NB4 (cell line): Measurements from ENCODE around the gene CDH8.

Experiments used
- DNase-seq: peaks from one replicate; pipeline ENCODE4 v3.0.0; 2010; ENCODE audit warnings: low read depth
- H3K4me3 ChIP-seq: one replicate; pipeline ENCODE4 v1.5.1; 2011; ENCODE audit warnings: mild to moderate bottlenecking, low read depth, low read length, moderate library complexity
- MYC ChIP-seq: IDR thresholded peaks from 2 replicates; pipeline ENCODE4 v1.6.1; 2011; ENCODE audit warnings: low read depth, low read length
- POLR2A ChIP-seq: IDR thresholded peaks from 2 replicates; pipeline ENCODE4 v1.6.1; 2011; ENCODE audit warnings: mild to moderate bottlenecking; ENCODE audit not compliant: insufficient read length; ENCODE audit errors: extremely low read depth
- TF ChIP-seq, protein P1 (sequence below): IDR thresholded peaks from 2 replicates; pipeline ENCODE4 v1.6.1; 2011; ENCODE audit warnings: low read depth, low read length
- TF ChIP-seq, protein P2 (sequence below): IDR thresholded peaks from one replicate; pipeline ENCODE4 v1.5.1; 2012; ENCODE audit warnings: low read depth, low read length

CDH8 gene

DNA sequence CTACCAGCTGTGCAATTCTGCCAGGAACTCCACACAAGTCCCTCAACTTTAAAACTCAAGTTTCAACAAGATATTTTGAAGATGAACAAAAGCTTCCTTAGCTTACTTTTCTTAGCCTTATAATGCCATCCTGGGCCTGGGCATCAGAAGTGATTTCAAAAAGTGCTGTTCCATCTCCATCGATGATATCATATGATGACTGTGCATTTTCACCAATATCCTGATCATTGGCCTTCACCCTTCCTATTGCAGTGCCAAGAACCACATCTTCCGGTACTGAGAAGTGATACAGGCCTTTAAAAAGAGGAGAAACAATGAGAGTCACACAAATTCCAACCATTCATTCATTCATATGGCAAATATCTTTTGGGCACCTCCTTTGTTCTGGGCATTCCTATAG lies 215.4 kb downstream of the CDH8 start:
- TF ChIP-seq, protein P1, sequence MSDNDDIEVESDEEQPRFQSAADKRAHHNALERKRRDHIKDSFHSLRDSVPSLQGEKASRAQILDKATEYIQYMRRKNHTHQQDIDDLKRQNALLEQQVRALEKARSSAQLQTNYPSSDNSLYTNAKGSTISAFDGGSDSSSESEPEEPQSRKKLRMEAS, result no peak
- TF ChIP-seq MYC (no peak), POLR2A (no peak)
- TF ChIP-seq, protein P2, sequence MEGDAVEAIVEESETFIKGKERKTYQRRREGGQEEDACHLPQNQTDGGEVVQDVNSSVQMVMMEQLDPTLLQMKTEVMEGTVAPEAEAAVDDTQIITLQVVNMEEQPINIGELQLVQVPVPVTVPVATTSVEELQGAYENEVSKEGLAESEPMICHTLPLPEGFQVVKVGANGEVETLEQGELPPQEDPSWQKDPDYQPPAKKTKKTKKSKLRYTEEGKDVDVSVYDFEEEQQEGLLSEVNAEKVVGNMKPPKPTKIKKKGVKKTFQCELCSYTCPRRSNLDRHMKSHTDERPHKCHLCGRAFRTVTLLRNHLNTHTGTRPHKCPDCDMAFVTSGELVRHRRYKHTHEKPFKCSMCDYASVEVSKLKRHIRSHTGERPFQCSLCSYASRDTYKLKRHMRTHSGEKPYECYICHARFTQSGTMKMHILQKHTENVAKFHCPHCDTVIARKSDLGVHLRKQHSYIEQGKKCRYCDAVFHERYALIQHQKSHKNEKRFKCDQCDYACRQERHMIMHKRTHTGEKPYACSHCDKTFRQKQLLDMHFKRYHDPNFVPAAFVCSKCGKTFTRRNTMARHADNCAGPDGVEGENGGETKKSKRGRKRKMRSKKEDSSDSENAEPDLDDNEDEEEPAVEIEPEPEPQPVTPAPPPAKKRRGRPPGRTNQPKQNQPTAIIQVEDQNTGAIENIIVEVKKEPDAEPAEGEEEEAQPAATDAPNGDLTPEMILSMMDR, result no peak
- H3K4me3 ChIP-seq, result no peak overlapping the region
- DNase-seq, result no peak

DNA sequence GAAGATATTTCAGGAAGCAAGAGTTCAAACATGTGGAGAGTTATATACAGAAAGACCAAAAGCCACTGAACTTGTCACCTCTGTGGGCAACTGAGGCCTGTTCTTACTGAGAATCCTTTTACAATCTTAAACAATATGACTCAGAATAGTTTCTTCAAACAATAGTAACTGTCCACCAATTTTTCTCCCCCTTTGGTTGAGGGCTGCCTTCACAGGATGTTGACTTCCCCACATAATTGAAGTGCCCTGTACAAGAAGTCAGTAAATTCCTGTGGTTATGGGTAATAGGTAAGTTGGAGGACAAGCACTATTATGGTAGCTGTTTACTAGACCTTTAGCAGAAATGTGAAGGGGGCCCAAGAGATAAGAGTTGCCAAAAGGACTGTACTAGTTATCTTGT lies 215.8 kb downstream of the CDH8 start:
- TF ChIP-seq, protein P2, result no peak
- no peak overlapping the region for H3K4me3 ChIP-seq
- no peak for DNase-seq

DNA sequence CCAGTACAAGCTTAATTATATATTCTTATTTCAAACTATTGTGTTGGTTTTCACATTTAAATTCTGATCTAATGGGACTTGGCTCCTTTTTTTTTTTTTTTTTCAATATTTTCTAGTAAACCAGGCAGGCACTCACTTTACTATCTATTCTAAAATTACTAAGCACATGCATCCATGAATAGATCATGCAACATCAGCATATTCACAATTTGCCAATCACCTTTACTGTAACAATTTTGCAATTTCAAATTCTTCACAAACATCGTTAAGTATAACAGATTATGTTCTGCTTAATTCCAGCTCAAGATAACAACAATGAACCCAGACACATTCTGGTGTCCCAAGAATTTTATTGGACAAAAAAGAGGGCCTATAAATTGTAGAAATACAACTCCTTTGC lies 217.4 kb downstream of the CDH8 start:
- DNase-seq, result no peak
- TF ChIP-seq, protein P2, result no peak
- TF ChIP-seq MYC (no peak), POLR2A (no peak)
- TF ChIP-seq, protein P1, result no peak
- no peak overlapping the region for H3K4me3 ChIP-seq

DNA sequence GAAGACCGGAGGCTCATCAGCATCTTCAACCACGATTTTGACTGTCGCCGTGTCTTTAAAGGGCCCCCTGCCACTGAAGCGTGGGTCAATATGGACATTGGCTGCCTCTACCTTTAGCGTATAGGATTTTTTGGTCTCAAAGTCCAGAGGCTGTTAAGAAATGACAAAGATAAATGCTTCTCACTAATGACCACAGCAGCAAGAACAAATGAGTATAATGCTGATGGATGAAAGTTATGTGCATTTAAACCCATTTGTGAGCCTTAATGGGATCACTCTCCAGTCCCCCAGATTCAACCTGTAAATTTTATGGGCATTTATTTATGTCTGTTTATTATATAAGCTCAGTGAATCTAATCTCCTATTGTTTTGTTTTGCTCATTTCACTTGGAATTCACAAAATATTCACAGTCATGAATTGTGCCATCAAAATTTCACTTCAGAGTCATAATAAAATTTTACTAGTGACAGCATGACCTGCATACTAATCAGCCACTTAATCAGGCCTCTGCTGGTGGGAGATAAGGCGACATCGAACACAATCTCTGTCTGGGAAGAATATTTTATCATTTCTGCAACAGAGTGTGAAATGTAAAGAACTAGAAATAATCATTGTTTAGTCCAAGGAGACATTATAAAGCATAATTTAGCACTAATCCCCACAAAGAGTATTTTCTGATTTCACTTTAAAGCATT lies 218.5 kb downstream of the CDH8 start:
- no peak for DNase-seq
- H3K4me3 ChIP-seq, result no peak overlapping the region
- TF ChIP-seq MYC, result no peak
- TF ChIP-seq, protein P1, result no peak
- no peak for TF ChIP-seq POLR2A
- TF ChIP-seq, protein P2, result no peak

DNA sequence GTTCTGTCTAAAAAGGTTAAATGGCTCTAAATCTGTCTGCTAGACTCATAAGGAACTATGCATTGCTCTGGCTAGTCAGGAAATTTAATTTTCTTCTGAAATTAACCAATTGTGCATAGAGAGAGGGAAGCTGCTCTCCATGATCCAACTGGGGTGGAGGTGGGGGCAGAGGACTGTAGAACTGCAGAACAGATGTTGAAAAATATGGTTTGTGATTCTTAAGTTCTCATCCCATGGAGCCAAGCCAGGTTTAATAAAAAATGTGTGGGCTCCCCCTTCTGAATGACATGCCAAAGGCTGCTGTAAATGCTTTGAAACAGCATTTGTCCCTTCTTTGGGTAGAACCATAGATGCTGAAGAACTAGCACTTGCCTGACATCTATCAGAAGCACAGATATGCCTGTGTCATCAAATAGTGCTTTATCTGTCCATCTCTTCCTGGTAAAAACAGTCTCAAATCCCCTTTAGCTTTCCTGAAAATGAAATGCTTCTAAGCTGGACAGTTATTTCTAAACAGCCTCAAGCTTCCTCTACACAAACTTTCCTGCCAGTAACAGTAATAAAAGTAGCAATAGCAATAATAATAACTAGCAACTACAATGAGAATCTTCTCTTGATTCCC lies 221.4 kb downstream of the CDH8 start:
- no peak for DNase-seq
- no peak for TF ChIP-seq POLR2A
- TF ChIP-seq, protein P2, result no peak
- TF ChIP-seq, protein P1, result no peak
- TF ChIP-seq MYC, result no peak
- H3K4me3 ChIP-seq, result no peak overlapping the region

DNA sequence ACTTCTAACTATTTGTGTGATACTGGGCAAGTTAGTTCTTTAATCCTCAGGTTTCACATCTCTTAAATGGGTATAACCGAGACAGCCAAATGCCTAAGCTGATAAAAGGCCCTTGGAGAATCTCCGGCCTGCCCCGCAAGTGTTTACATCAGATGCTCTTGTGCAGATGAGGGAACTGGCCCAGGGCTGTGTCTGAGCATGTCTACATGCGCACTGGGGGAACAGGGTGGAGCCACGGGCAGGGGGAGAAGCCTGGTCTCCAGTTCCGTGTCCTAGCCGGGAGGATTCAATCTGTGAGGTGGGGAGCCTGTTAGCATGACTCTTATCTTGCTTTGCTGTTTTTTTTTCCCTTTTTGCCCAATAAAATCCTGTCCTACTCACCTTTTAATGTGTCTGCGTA lies 222.9 kb downstream of the CDH8 start:
- H3K4me3 ChIP-seq, result no peak overlapping the region
- TF ChIP-seq, protein P1, result no peak
- TF ChIP-seq POLR2A (no peak), MYC (no peak)
- TF ChIP-seq, protein P2, result no peak
- no peak for DNase-seq
